KMS-11 (cell line): ENCODE data around the gene ISOC1.

Experiments used
- H2AFZ ChIP-seq: fragments of 200-600 bp; sonication (generic); 2 replicates; pipeline ENCODE4 v1.6.1; 2016; ENCODE audit warnings: antibody characterized with exemption, mixed run types, low read depth
- H3K27ac ChIP-seq: fragments of 200-600 bp; sonication (generic); 2 replicates; pipeline ENCODE4 v1.6.1; 2016; ENCODE audit warnings: mild to moderate bottlenecking, mixed run types
- H3K27me3 ChIP-seq: fragments of 200-600 bp; sonication (generic); 2 replicates; pipeline ENCODE4 v1.6.1; 2017; ENCODE audit warnings: mild to moderate bottlenecking, low read depth, mixed run types, moderate library complexity; ENCODE audit not compliant: insufficient read depth
- H3K36me3 ChIP-seq: fragments of 200-600 bp; sonication (generic); 2 replicates; pipeline ENCODE4 v1.6.1; 2017; ENCODE audit warnings: mild to moderate bottlenecking, mixed run types; ENCODE audit not compliant: insufficient read depth
- H3K4me1 ChIP-seq: fragments of 200-600 bp; sonication (generic); 2 replicates; pipeline ENCODE4 v1.6.1; 2016; ENCODE audit warnings: mild to moderate bottlenecking, low read depth, mixed run types; ENCODE audit not compliant: poor library complexity, severe bottlenecking
- H3K4me2 ChIP-seq: fragments of 200-600 bp; sonication (generic); 2 replicates; pipeline ENCODE4 v1.7.0; 2016; ENCODE audit warnings: mild to moderate bottlenecking, mixed run types
- H3K4me3 ChIP-seq: fragments of 200-600 bp; sonication (generic); IDR thresholded peaks from 2 replicates; pipeline ENCODE4 v1.6.1; 2017; ENCODE audit warnings: low read depth, low read length, mixed read lengths; ENCODE audit not compliant: insufficient read depth
- H3K79me2 ChIP-seq: fragments of 200-600 bp; sonication (generic); 2 replicates; pipeline ENCODE4 v1.6.1; 2016; ENCODE audit warnings: low read depth, mixed run types; ENCODE audit not compliant: insufficient read depth
- H3K9ac ChIP-seq: fragments of 200-600 bp; sonication (generic); 2 replicates; pipeline ENCODE4 v1.6.1; 2016; ENCODE audit warnings: mild to moderate bottlenecking, mixed run types
- H4K20me1 ChIP-seq: fragments of 200-600 bp; sonication (generic); 2 replicates; pipeline ENCODE4 v1.6.1; 2016; ENCODE audit warnings: mild to moderate bottlenecking, mixed run types; ENCODE audit not compliant: insufficient read depth
- TF ChIP-seq, protein P1 (sequence below): fragments of 200-600 bp; sonication (generic); conservative IDR thresholded peaks from 2 replicates; pipeline ENCODE4 v1.6.1; 2017; ENCODE audit warnings: low read depth, mild to moderate bottlenecking, antibody characterized with exemption, low read length, moderate library complexity, mixed read lengths

Gene ISOC1

DNA sequence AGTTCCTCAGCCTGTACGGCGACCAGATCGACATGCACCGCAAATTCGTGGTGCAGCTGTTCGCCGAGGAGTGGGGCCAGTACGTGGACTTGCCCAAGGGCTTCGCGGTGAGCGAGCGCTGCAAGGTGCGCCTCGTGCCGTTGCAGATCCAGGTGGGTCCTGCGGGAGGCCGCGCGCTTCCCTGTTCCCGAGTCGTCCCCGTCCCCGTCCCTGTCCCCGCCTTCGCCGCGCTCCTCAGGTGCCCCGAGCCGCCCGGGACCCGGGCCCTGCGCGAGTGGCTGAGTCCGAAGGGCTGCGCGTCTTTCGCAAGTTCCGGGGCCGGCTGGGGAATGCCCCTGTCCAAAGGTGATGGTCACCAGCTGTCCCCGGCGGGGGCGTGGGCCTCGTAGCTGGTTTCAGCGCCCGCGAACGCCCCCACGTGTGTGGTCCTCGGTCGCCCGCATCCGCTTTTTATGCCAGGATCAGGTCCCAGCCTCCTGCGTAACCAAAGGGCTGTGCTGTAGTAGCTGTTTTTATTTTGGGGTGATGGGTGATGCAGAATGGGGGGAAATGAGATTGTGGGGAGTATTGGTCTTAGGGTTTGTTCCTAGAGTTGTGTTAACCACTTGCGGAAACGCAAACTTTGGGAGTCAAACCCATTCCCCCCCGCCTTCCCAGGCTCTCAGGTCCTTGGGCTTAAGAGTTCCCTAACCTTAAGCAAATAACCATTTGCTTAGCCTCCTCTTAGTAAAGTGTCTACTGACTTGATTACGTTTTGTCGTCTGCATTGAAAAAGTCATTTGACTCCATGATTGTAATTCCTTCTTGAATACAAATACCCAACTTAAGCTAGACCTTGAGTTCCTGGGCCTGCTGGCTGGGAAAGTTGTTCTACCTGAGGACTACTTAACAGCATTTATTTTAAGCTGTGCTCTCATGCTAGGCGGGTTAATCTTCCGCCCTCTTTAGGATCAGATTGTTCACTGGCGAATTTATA, 663 bp downstream of the ISOC1 start:
- H3K9ac ChIP-seq: peak overlapping the region; percentile 69
- peak overlapping the region; percentile 64 for H3K4me2 ChIP-seq
- peaks cover 12% of the 10 kb centered on the region for H3K4me1 ChIP-seq
- no peaks in the 10 kb centered on the region for H3K27me3 ChIP-seq
- H2AFZ ChIP-seq: peak overlapping the region; percentile 86
- no peaks in the 10 kb centered on the region for H3K36me3 ChIP-seq
- peaks cover 17% of the 10 kb centered on the region for H3K79me2 ChIP-seq
- H4K20me1 ChIP-seq: no peaks in the 10 kb centered on the region
- TF ChIP-seq, protein P1, sequence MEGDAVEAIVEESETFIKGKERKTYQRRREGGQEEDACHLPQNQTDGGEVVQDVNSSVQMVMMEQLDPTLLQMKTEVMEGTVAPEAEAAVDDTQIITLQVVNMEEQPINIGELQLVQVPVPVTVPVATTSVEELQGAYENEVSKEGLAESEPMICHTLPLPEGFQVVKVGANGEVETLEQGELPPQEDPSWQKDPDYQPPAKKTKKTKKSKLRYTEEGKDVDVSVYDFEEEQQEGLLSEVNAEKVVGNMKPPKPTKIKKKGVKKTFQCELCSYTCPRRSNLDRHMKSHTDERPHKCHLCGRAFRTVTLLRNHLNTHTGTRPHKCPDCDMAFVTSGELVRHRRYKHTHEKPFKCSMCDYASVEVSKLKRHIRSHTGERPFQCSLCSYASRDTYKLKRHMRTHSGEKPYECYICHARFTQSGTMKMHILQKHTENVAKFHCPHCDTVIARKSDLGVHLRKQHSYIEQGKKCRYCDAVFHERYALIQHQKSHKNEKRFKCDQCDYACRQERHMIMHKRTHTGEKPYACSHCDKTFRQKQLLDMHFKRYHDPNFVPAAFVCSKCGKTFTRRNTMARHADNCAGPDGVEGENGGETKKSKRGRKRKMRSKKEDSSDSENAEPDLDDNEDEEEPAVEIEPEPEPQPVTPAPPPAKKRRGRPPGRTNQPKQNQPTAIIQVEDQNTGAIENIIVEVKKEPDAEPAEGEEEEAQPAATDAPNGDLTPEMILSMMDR: no peak
- peak overlapping the region; percentile 49; the same call in 1 of the 2 replicates for H3K27ac ChIP-seq
- no peak overlapping the region for H3K4me3 ChIP-seq

DNA sequence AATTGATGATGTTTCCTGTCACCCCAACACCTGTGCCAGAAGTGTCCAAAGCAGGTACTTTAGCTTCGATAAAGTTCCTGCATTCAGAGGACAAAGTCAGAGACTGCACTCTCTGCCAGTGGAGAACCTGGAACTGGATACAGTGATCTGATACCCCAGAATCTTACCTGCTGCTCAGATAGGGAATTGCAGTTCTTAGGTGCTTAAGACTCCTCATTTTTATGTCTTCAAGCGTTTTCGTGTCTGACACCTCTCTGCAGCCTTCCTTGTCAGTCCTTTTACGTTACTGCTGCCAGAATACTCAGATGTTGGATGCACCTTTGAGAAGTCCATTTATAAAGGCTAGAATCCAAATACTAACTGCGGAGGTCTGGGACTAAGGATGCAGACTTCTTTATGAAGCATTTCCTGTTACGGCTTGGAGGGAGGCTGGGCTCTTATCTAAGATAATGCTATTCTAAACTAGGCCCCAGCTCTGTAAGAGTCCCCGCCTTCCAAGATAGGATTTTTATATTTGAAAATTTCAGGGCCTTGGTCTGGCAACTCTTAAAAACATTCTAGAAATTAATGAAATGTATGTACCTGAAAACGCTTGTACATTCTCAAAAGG, 1.9 kb downstream of the ISOC1 start:
- H4K20me1 ChIP-seq: no peaks in the 10 kb centered on the region
- H3K27ac ChIP-seq: no peak overlapping the region
- no peaks in the 10 kb centered on the region for H3K27me3 ChIP-seq
- H3K4me2 ChIP-seq: peak overlapping the region; percentile 64; the same call in 1 of the 2 replicates
- no peak overlapping the region for H3K4me3 ChIP-seq
- H2AFZ ChIP-seq: no peak overlapping the region
- peaks cover 12% of the 10 kb centered on the region for H3K4me1 ChIP-seq
- H3K9ac ChIP-seq: no peak overlapping the region
- TF ChIP-seq, protein P1: no peak
- no peaks in the 10 kb centered on the region for H3K36me3 ChIP-seq
- H3K79me2 ChIP-seq: peaks cover 17% of the 10 kb centered on the region

DNA sequence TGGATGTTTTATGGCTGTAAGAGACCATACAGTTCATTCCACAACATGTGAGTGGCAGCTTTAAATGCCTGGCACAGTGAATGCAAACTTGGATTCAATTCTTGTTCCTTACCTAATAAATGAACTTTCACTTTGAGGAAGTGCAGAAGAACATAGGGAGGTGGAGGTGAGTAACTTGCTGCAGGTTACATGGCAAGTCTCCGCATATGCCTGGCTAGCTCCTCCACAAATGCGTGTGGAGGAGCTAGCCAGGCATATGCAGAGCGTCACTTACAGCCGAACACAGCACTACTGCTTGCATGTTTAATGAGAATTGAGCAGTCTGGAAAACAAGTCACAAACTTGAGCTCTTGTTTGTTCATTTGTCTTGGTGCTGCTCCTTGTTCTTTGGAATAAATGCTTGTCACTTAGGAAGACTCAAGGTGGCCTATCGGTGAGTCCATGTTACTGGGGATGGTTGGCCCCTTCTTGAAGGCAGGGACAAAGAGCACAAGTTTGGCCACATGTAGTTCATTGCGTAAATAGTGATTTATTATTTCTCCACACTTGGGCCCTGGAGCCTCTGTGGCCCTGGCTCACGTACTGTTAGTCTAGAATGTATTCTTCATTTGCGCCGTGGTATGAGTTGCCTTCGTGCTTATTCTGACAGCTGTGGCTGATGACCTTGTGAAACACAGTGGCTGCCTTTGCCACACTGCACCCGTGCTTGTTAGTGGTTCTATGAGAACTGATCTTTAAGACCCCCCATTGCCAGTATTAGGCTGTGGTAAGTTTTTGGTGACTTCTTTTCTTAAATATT, 3.1 kb downstream of the ISOC1 start:
- no peak overlapping the region for H3K4me2 ChIP-seq
- H3K79me2 ChIP-seq: peaks cover 17% of the 10 kb centered on the region
- TF ChIP-seq, protein P1: no peak

DNA sequence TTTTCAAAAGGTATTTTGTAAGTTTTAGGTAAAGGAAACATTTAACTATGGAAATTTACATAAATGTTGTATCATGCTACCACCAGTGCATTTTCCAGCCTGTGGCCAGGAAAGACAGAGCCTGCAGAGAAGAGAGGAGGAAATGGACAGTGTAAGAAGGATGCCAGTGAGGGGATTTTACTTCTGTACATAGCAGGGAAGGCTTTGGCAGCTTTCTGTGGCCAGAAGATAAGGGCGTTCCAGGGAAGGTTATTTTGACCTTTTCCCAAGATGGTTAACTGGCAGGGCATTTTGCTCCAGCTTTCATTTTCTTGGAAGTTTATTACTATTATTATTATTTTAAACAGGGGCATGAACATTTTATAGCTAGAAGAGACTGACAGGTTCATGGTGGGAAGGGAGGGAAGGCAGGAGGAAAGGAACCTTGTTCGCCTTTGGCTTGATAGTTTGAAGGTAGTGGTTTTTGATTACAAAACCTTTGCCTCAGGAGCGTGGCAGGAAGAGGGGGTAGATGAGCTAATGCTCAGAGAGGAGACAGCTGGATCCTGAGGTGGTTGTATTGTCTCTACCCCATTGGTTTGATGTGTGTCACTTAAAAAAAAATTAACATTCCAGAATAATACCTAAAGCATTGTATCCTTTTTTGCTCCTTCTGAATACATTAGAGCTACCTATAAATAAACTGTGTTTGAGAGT, 4.1 kb downstream of the ISOC1 start:
- peaks cover 17% of the 10 kb centered on the region for H3K79me2 ChIP-seq
- peaks cover 8% of the 10 kb centered on the region for H3K4me1 ChIP-seq
- no peaks in the 10 kb centered on the region for H3K27me3 ChIP-seq
- TF ChIP-seq, protein P1: no peak
- H3K4me3 ChIP-seq: no peak overlapping the region
- H2AFZ ChIP-seq: no peak overlapping the region
- H3K4me2 ChIP-seq: no peak overlapping the region
- H3K27ac ChIP-seq: no peak overlapping the region
- H3K9ac ChIP-seq: no peak overlapping the region
- no peaks in the 10 kb centered on the region for H4K20me1 ChIP-seq
- no peaks in the 10 kb centered on the region for H3K36me3 ChIP-seq

More for the DNA sequence above, 3.1 kb downstream of the ISOC1 start:
- Histone ChIP-seq H3K9ac (no peak overlapping the region), H4K20me1 (no peaks in the 10 kb centered on the region), H3K4me3 (no peak overlapping the region), H2AFZ (no peak overlapping the region), H3K36me3 (no peaks in the 10 kb centered on the region), H3K4me1 (peaks cover 12% of the 10 kb centered on the region), H3K27ac (no peak overlapping the region), H3K27me3 (no peaks in the 10 kb centered on the region)
